Astrocyte (in vitro differentiated cells and primary cell): ENCODE measurements around the gene OGT.

Experiments used
- EZH2 ChIP-seq: IDR thresholded peaks from 2 replicates; pipeline ENCODE4 v1.6.1; 2012; ENCODE audit warnings: mild to moderate bottlenecking, low read length, inconsistent platforms; ENCODE audit not compliant: insufficient read depth
- TF ChIP-seq, protein P1 (sequence below): IDR thresholded peaks from 2 replicates; pipeline ENCODE4 v1.5.1; 2011; ENCODE audit warnings: low read depth, mild to moderate bottlenecking, inconsistent platforms, low read length, moderate library complexity; ENCODE audit not compliant: insufficient read depth

DNA sequence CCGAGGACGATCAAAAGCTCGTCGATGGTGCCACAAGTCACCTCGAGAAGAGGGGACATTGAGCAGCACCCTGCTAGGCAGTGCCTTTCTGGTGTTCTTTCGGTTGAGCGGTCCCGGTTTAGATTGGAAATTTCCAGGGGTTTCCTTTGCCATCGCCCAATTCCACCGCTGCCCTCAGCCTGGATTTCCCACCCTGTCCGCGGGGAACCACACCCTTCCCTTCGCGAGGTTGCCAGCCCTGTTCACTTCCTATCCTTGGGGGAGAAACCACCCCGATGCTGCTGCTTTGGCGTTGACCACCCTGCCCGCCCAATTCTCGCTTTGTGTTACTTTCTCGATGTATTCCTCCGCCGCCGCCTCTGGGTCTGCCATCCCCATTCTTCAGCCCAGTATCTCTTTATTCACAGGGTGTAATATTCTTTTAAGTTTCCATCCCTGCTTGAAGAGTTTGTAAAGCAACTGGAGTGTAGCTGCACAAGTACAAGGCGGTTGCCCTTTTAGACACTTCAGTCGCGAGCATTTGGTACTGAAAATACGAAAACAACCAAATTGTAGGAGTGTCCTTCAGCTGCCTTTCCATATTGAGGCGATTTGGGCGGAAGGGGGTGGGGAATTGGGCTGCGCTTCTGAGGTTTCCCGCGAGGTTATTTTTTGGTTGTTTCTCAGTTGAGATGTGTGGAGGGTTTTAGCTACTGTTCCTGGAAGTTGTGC is 1.1 kb downstream of the OGT start:
- TF ChIP-seq, protein P1, sequence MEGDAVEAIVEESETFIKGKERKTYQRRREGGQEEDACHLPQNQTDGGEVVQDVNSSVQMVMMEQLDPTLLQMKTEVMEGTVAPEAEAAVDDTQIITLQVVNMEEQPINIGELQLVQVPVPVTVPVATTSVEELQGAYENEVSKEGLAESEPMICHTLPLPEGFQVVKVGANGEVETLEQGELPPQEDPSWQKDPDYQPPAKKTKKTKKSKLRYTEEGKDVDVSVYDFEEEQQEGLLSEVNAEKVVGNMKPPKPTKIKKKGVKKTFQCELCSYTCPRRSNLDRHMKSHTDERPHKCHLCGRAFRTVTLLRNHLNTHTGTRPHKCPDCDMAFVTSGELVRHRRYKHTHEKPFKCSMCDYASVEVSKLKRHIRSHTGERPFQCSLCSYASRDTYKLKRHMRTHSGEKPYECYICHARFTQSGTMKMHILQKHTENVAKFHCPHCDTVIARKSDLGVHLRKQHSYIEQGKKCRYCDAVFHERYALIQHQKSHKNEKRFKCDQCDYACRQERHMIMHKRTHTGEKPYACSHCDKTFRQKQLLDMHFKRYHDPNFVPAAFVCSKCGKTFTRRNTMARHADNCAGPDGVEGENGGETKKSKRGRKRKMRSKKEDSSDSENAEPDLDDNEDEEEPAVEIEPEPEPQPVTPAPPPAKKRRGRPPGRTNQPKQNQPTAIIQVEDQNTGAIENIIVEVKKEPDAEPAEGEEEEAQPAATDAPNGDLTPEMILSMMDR, result no peak
- TF ChIP-seq EZH2, result no peak
